ENCODE data around the gene DSC2.
"Not testable (repeated sequence)": the region's sequence is repeated elsewhere in the genome, so short reads cannot be mapped to it uniquely, and the experiment has no call there.

Gene DSC2

GRCh38 chr18:31030574-31031278 lies 71.5 kb downstream of the DSC2 start:
- Histone ChIP-seq H3K4me1 (ENCODE audit: insufficient read depth, low read length) (no peaks in the 10 kb centered on the region), H4K20me1 (ENCODE audit: insufficient read depth, low read length) (no peaks in the 10 kb centered on the region), H3K9me3 (ENCODE audit: insufficient read depth, low read length, severe bottlenecking) (no peaks in the 10 kb centered on the region), H3K36me3 (ENCODE audit: insufficient read depth, low read length) (no peaks in the 10 kb centered on the region), H3K4me2 (ENCODE audit: insufficient read depth, low read length) (no peak overlapping the region), H2AFZ (ENCODE audit: low read depth, low read length) (no peak overlapping the region), H3K9ac (ENCODE audit: low read depth, low read length) (no peak overlapping the region), H3K27ac (ENCODE audit: low read length) (no peak overlapping the region), H3K27me3 (ENCODE audit: insufficient read depth, low read length, poor library complexity) (no peaks in the 10 kb centered on the region), H3K4me3 (ENCODE audit: low read depth in 1 of 2, low read length in 2 of 2) (no peak overlapping the region), H3K79me2 (ENCODE audit: insufficient read depth, low read length) (no peaks in the 10 kb centered on the region)
- TF ChIP-seq EZH2 (IDR thresholded peaks at IDR 0.05; ENCODE audit: borderline replicate concordance, low read depth, low read length, severe bottlenecking) (no peak), CTCF (IDR thresholded peaks at IDR 0.05; ENCODE audit: borderline replicate concordance, extremely low read depth, low read length, poor library complexity, severe bottlenecking) (no peak)
- no peak for ATAC-seq (ENCODE audit: insufficient read depth, low read depth)
- no peak for DNase-seq

- no peak for TF ChIP-seq EZH2 (IDR thresholded peaks at IDR 0.05; ENCODE audit: borderline replicate concordance, low read depth, low read length, severe bottlenecking)
- TF ChIP-seq CTCF (IDR thresholded peaks at IDR 0.05; ENCODE audit: borderline replicate concordance, extremely low read depth, low read length, poor library complexity, severe bottlenecking) = no peak
- no peaks in the 10 kb centered on the region for H3K36me3 ChIP-seq (ENCODE audit: insufficient read depth, low read length)
- no peaks in the 10 kb centered on the region for H3K79me2 ChIP-seq (ENCODE audit: insufficient read depth, low read length)
- no peak for DNase-seq
- H3K27me3 ChIP-seq (ENCODE audit: insufficient read depth, low read length, poor library complexity) = no peaks in the 10 kb centered on the region
- H3K9me3 ChIP-seq (ENCODE audit: insufficient read depth, low read length, severe bottlenecking) = no peaks in the 10 kb centered on the region
- no peak overlapping the region for H3K9ac ChIP-seq (ENCODE audit: low read depth, low read length)
- no peak overlapping the region for H3K4me3 ChIP-seq (ENCODE audit: low read depth in 1 of 2, low read length in 2 of 2)
- no peak overlapping the region for H3K27ac ChIP-seq (ENCODE audit: low read length)
- H3K4me1 ChIP-seq (ENCODE audit: insufficient read depth, low read length) = no peaks in the 10 kb centered on the region
- H3K4me2 ChIP-seq (ENCODE audit: insufficient read depth, low read length) = no peak overlapping the region
- no peak for ATAC-seq (ENCODE audit: insufficient read depth, low read depth)
- H2AFZ ChIP-seq (ENCODE audit: low read depth, low read length) = no peak overlapping the region
- H4K20me1 ChIP-seq (ENCODE audit: insufficient read depth, low read length) = no peaks in the 10 kb centered on the region
These were observed 86.3 kb downstream of the DSC2 start for GRCh38 chr18:31015715-31016434.

- not testable (repeated sequence) for ATAC-seq (ENCODE audit: insufficient read depth, low read depth); H3K79me2 ChIP-seq (ENCODE audit: insufficient read depth, low read length); H3K4me3 ChIP-seq (ENCODE audit: low read depth in 1 of 2, low read length in 2 of 2); DNase-seq; H3K27ac ChIP-seq (ENCODE audit: low read length); H3K4me2 ChIP-seq (ENCODE audit: insufficient read depth, low read length); H2AFZ ChIP-seq (ENCODE audit: low read depth, low read length); H3K27me3 ChIP-seq (ENCODE audit: insufficient read depth, low read length, poor library complexity); H3K36me3 ChIP-seq (ENCODE audit: insufficient read depth, low read length); H3K9ac ChIP-seq (ENCODE audit: low read depth, low read length); H3K9me3 ChIP-seq (ENCODE audit: insufficient read depth, low read length, severe bottlenecking); H4K20me1 ChIP-seq (ENCODE audit: insufficient read depth, low read length); H3K4me1 ChIP-seq (ENCODE audit: insufficient read depth, low read length)
These were observed 90.8 kb downstream of the DSC2 start for GRCh38 chr18:31011455-31011854.

- H3K36me3 ChIP-seq (ENCODE audit: insufficient read depth, low read length) = no peaks in the 10 kb centered on the region
- no peak overlapping the region for H2AFZ ChIP-seq (ENCODE audit: low read depth, low read length)
- TF ChIP-seq CTCF (IDR thresholded peaks at IDR 0.05; ENCODE audit: borderline replicate concordance, extremely low read depth, low read length, poor library complexity, severe bottlenecking) (no peak), EZH2 (IDR thresholded peaks at IDR 0.05; ENCODE audit: borderline replicate concordance, low read depth, low read length, severe bottlenecking) (no peak)
- no peak overlapping the region for H3K9ac ChIP-seq (ENCODE audit: low read depth, low read length)
- H3K79me2 ChIP-seq (ENCODE audit: insufficient read depth, low read length) = no peaks in the 10 kb centered on the region
- no peaks in the 10 kb centered on the region for H4K20me1 ChIP-seq (ENCODE audit: insufficient read depth, low read length)
- no peak for DNase-seq
- no peak overlapping the region for H3K4me3 ChIP-seq (ENCODE audit: low read depth in 1 of 2, low read length in 2 of 2)
- H3K4me1 ChIP-seq (ENCODE audit: insufficient read depth, low read length) = no peaks in the 10 kb centered on the region
- H3K27me3 ChIP-seq (ENCODE audit: insufficient read depth, low read length, poor library complexity) = no peaks in the 10 kb centered on the region
- no peak for ATAC-seq (ENCODE audit: insufficient read depth, low read depth)
- no peak overlapping the region for H3K4me2 ChIP-seq (ENCODE audit: insufficient read depth, low read length)
- no peak overlapping the region for H3K27ac ChIP-seq (ENCODE audit: low read length)
- H3K9me3 ChIP-seq (ENCODE audit: insufficient read depth, low read length, severe bottlenecking) = no peaks in the 10 kb centered on the region
These were observed 91.6 kb downstream of the DSC2 start for GRCh38 chr18:31010601-31011000.
